Smooth muscle cell (in vitro differentiated cells): ENCODE measurements around the gene APBA1. TPM values are rescaled to one million over a fixed set of nuclear protein-coding genes. Genes with fewer than 3 reads are reported as not detected.

Experiments used
- DNase-seq: peaks from one replicate; lab custom pipeline; 2025; ENCODE audit not compliant: unreplicated experiment; lab: John Stamatoyannopoulos, UW
- H2AFZ ChIP-seq: fragments of 200-600 bp; sonication (generic); 2 replicates; pipeline ENCODE4 v1.6.0; 2016; ENCODE audit warnings: antibody characterized with exemption, low read depth, mild to moderate bottlenecking
- H3F3A ChIP-seq: fragments of 200-600 bp; sonication (generic); 2 replicates; pipeline ENCODE4 v1.6.0; 2017; ENCODE audit warnings: antibody characterized with exemption, low read depth
- H3K27ac ChIP-seq: fragments of 200-600 bp; sonication (generic); 2 replicates; pipeline ENCODE4 v1.5.1; 2016; ENCODE audit warnings: low read depth, mild to moderate bottlenecking
- H3K27me3 ChIP-seq: fragments of 200-600 bp; sonication (generic); 2 replicates; pipeline ENCODE4 v1.6.1; 2016; ENCODE audit warnings: low read depth, mild to moderate bottlenecking
- H3K36me3 ChIP-seq: fragments of 200-600 bp; sonication (generic); 2 replicates; pipeline ENCODE4 v1.5.1; 2016; ENCODE audit warnings: low read depth
- H3K4me1 ChIP-seq: fragments of 200-600 bp; sonication (generic); 2 replicates; pipeline ENCODE4 v1.5.1; 2016; ENCODE audit warnings: low read depth
- H3K4me2 ChIP-seq: fragments of 200-600 bp; sonication (generic); 2 replicates; pipeline ENCODE4 v1.6.0; 2016; ENCODE audit warnings: mild to moderate bottlenecking
- H3K4me3 ChIP-seq: fragments of 200-600 bp; sonication (generic); 2 replicates; pipeline ENCODE4 v1.5.1; 2016; ENCODE audit warnings: mild to moderate bottlenecking
- H3K79me2 ChIP-seq: fragments of 200-600 bp; sonication (generic); 2 replicates; pipeline ENCODE4 v1.6.0; 2016; ENCODE audit warnings: low read depth, mild to moderate bottlenecking
- H3K9ac ChIP-seq: fragments of 200-600 bp; sonication (generic); 2 replicates; pipeline ENCODE4 v1.6.0; 2016; ENCODE audit warnings: low read depth
- H3K9me3 ChIP-seq: fragments of 200-600 bp; sonication (generic); replicated peaks from 2 replicates; pipeline ENCODE4 v1.5.1; 2016; ENCODE audit warnings: low read depth
- H4K20me1 ChIP-seq: fragments of 200-600 bp; sonication (generic); 2 replicates; pipeline ENCODE4 v1.6.0; 2016; ENCODE audit warnings: low read depth
- CTCF ChIP-seq: fragments of 200-600 bp; sonication (generic); IDR thresholded peaks from 2 replicates; pipeline ENCODE4 v1.5.1; 2017; ENCODE audit warnings: borderline replicate concordance, mild to moderate bottlenecking, antibody characterized with exemption; ENCODE audit not compliant: insufficient read depth, poor library complexity, severe bottlenecking
- WGBS: methylation state at CpG from one replicate; pipeline ENCODE4 v1.1.7; 2016; ENCODE audit warnings: low lambda C conversion rate; 5-methylcytosine and 5-hydroxymethylcytosine counted together
- polyA plus RNA-seq: library from polyadenylated mRNA; unstranded; fragments of >200 nt; fragmentation: Nextera tagmentation; extraction: Ambion mirVana; gene quantifications from 2 replicates; pipeline ENCODE4 v1.2.1, GENCODE V29; 2016
- total RNA-seq: library from RNA; depleted of rRNA; stranded (reverse); fragments of >200 nt; gene quantifications from 2 replicates; pipeline ENCODE4 v1.2.3, GENCODE V29; 2014

APBA1 gene
- total and polyA plus RNA-seq, 2 experiments from 2014 or later = 1.4 to 6.1 TPM

GRCh38 chr9:69606089-69606488 is 66.1 kb downstream of the APBA1 start:
- H3K36me3 ChIP-seq = no peaks in the 10 kb centered on the region
- no peak for TF ChIP-seq CTCF
- 98% methylated on average over 5 of the region's 5 CpGs for WGBS

GRCh38 chr9:69605406-69605805 is 66.8 kb downstream of the APBA1 start:
- no peak overlapping the region for H3K4me3 ChIP-seq
- H3K4me2 ChIP-seq = no peak overlapping the region
- H3K36me3 ChIP-seq = no peaks in the 10 kb centered on the region
- H3K27me3 ChIP-seq = no peaks in the 10 kb centered on the region
- no peak for TF ChIP-seq CTCF
- no peaks in the 10 kb centered on the region for H3K9me3 ChIP-seq
- DNase-seq = no peak
- no peaks in the 10 kb centered on the region for H3F3A ChIP-seq
- no peak overlapping the region for H2AFZ ChIP-seq
- H3K4me1 ChIP-seq = no peaks in the 10 kb centered on the region
- H3K9ac ChIP-seq = no peak overlapping the region
- H3K27ac ChIP-seq = no peak overlapping the region
- H3K79me2 ChIP-seq = no peaks in the 10 kb centered on the region
- WGBS = 72% methylated on average over 4 of the region's 4 CpGs
- no peaks in the 10 kb centered on the region for H4K20me1 ChIP-seq

More at GRCh38 chr9:69606089-69606488, 66.1 kb downstream of the APBA1 start:
- no peaks in the 10 kb centered on the region for H3K79me2 ChIP-seq
- no peaks in the 10 kb centered on the region for H3K4me1 ChIP-seq
- no peak overlapping the region for H3K4me3 ChIP-seq
- H3K9ac ChIP-seq = no peak overlapping the region
- no peaks in the 10 kb centered on the region for H3K27me3 ChIP-seq
- H4K20me1 ChIP-seq = no peaks in the 10 kb centered on the region
- no peak for DNase-seq
- H3K27ac ChIP-seq = no peak overlapping the region
- H2AFZ ChIP-seq = no peak overlapping the region
- no peak overlapping the region for H3K4me2 ChIP-seq
- no peaks in the 10 kb centered on the region for H3K9me3 ChIP-seq
- H3F3A ChIP-seq = no peaks in the 10 kb centered on the region

GRCh38 chr9:69604568-69605219 is 67.5 kb downstream of the APBA1 start:
- DNase-seq = no peak
- H2AFZ ChIP-seq = no peak overlapping the region
- 91% methylated on average over 9 of the region's 10 CpGs for WGBS

More at GRCh38 chr9:69604568-69605219, 67.5 kb downstream of the APBA1 start:
- H3K36me3 ChIP-seq = no peaks in the 10 kb centered on the region
- H3K4me1 ChIP-seq = no peaks in the 10 kb centered on the region
- H4K20me1 ChIP-seq = no peaks in the 10 kb centered on the region
- H3K27ac ChIP-seq = no peak overlapping the region
- H3K79me2 ChIP-seq = no peaks in the 10 kb centered on the region
- no peak overlapping the region for H3K4me2 ChIP-seq
- no peaks in the 10 kb centered on the region for H3F3A ChIP-seq
- H3K4me3 ChIP-seq = no peak overlapping the region
- H3K9ac ChIP-seq = no peak overlapping the region
- no peak for TF ChIP-seq CTCF
- no peaks in the 10 kb centered on the region for H3K27me3 ChIP-seq
- no peaks in the 10 kb centered on the region for H3K9me3 ChIP-seq
